HepG2 (cell line): ENCODE results near the gene SETD1B. TPM values are rescaled to one million over a fixed set of nuclear protein-coding genes. Genes with fewer than 3 reads are reported as not detected.

Experiments
- GPN1 ChIP-seq: sonication (generic); formaldehyde crosslinking; IDR thresholded peaks from 2 replicates; pipeline ENCODE4 v1.5.1; 2020; ENCODE audit warnings: missing genetic modification reagents, borderline replicate concordance
- IKZF4 ChIP-seq: sonication (generic); formaldehyde crosslinking; IDR thresholded peaks from 2 replicates; pipeline ENCODE4 v1.5.1; 2020; ENCODE audit warnings: borderline replicate concordance, mild to moderate bottlenecking, low read depth, missing genetic modification reagents; ENCODE audit errors: not compliant biosample characterization
- SOX13 ChIP-seq, 3 experiments: fragments of 450-650 bp in 1 of 3; sonication (generic) in 1 of 3; formaldehyde crosslinking in 1 of 3; IDR thresholded peaks in 2 of 3; conservative IDR thresholded peaks in 1 of 3; 2 replicates each; pipeline versions ENCODE4 v1.5.0 to v1.6.1; 2016 to 2020; ENCODE audit warnings: antibody characterized with exemption in 1 of 3, mild to moderate bottlenecking in 1 of 3, missing compliant biosample characterization in 1 of 3, missing genetic modification reagents in 1 of 3, moderate library complexity in 1 of 3
- ZNF136 ChIP-seq: sonication (generic); formaldehyde crosslinking; IDR thresholded peaks from 2 replicates; pipeline ENCODE4 v1.8.1; 2022; ENCODE audit warnings: low read depth, mild to moderate bottlenecking, moderate library complexity, missing genetic modification reagents
- ZNF318 ChIP-seq: sonication (generic); formaldehyde crosslinking; IDR thresholded peaks from 2 replicates; pipeline ENCODE4 v1.4.0; 2020; ENCODE audit warnings: mild to moderate bottlenecking, missing genetic modification reagents
- polyA plus RNA-seq, 8 experiments: library from polyadenylated mRNA; depleted of rRNA in 3 of 8; stranded (reverse) in 7 of 8; unstranded in 1 of 8; fragments of >200 nt; fragmentation: Illumina TruSeq in 4 of 8; extraction: Trizol in 4 of 8; gene quantifications; 2 replicates each; pipeline versions ENCODE4 v1.2.1 to v1.2.3, GENCODE V29; 2011 to 2016; ENCODE audit warnings: low read depth in 4 of 8, missing spikeins in 1 of 8, mixed read lengths in 1 of 8; ENCODE audit not compliant: insufficient read depth in 1 of 8
- total RNA-seq, 5 experiments: library from RNA; depleted of rRNA; stranded (reverse); fragments of >200 nt; fragmentation: Illumina TruSeq; extraction: Trizol; gene quantifications; 2 replicates each; pipeline ENCODE4 v1.2.3, GENCODE V29; 2016; ENCODE audit warnings: low read depth in 1 of 5
- TF ChIP-seq, protein P1 (sequence below): IDR thresholded peaks from 2 replicates; pipeline ENCODE4 v1.6.1; 2016; ENCODE audit warnings: missing genetic modification reagents, missing compliant biosample characterization

The SETD1B gene
- total and polyA plus RNA-seq, 2 of the 13 experiments (the other 11 are each of a cell fraction or from before 2014, with no cell fraction given), result 1.1 to 1.4 TPM

GRCh38 chr12:121815263-121815662, 11.5 kb downstream of the SETD1B start (continued):
- TF ChIP-seq ZNF318 (CRISPR knock-in tag), result no peak
- TF ChIP-seq IKZF4, result no peak
- TF ChIP-seq ZNF136 (CRISPR knock-in tag), result no peak
- TF ChIP-seq, protein P1, sequence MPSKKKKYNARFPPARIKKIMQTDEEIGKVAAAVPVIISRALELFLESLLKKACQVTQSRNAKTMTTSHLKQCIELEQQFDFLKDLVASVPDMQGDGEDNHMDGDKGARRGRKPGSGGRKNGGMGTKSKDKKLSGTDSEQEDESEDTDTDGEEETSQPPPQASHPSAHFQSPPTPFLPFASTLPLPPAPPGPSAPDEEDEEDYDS (CRISPR knock-in tag), result no peak
- TF ChIP-seq SOX13 (IDR thresholded peaks at IDR 0.05), result no peak
- TF ChIP-seq SOX13 (CRISPR knock-in tag; conservative IDR thresholded peaks at IDR 0.05 in 1 of 2, IDR thresholded peaks at IDR 0.05 in 1 of 2), result no peak
- no peak for TF ChIP-seq GPN1 (CRISPR knock-in tag)
